ENCODE data around the gene PLIN3. TPM values are rescaled to one million over a fixed set of nuclear protein-coding genes. Genes with fewer than 3 reads are reported as not detected.

Gene PLIN3
- total and polyA plus RNA-seq, 9 of the 15 experiments (the other 6 are each of a cell fraction or from before 2014, with no cell fraction given): 7.5 to 75.6 (median 43.1) TPM

DNA sequence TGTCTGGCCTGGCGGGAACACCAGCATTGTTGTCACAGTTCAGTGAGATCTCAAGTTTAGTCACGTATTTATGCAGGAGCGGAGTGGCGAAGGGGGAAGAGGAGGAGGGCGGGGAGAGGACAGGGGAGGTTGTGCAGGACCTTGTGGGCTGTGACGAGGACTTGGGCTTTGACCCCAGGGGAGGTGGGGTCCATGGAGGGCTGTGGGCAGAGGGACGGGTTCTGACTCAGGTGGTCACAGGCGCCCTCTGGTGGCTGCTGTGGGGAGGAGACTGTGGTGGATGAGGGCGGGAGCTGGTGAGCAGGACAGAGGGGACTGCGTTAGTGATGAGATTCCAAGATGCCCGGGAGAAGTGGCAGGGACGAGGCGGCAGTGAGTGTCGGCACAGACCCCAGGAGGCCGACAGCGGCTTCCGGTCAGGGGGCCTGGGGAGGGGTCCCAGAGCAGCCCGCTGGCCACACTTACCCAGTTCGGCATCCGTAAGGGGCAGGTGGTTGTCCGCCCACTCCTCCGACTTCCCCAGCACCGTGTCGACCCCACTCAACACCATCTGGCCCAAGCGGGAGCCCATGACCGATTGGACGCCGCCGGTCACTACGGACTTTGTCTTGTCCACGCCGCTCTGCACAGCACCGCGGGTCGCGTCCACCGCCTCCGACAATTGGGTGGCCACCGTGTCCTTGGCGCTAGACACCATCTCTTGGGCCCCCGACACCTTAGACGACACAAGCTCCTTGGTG, 15.7 kb downstream of the PLIN3 start (continued):
- TF ChIP-seq BMI1 (IDR thresholded peaks at IDR 0.05; ENCODE audit: low read length) (no peak), ZNF766 (CRISPR knock-in tag; conservative IDR thresholded peaks at IDR 0.05) (no peak), RBM22 (IDR thresholded peaks at IDR 0.05; ENCODE audit: low read depth, low read length, poor library complexity, severe bottlenecking) (peak; percentile 30), ARID1B (IDR thresholded peaks at IDR 0.05) (0 out of 2 replicates have a peak, but pooled peaks have one; percentile 16), ZBTB7A (IDR thresholded peaks at IDR 0.05; ENCODE audit: borderline replicate concordance, control insufficient read depth, low read depth, low read length) (peak; percentile 68; the same call in 1 of the 2 replicates), ZNF551 (CRISPR knock-in tag; IDR thresholded peaks at IDR 0.05) (no peak)
- TF ChIP-seq, protein P1, sequence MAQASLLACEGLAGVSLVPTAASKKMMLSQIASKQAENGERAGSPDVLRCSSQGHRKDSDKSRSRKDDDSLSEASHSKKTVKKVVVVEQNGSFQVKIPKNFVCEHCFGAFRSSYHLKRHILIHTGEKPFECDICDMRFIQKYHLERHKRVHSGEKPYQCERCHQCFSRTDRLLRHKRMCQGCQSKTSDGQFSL (CRISPR knock-in tag; IDR thresholded peaks at IDR 0.05): no peak
- TF ChIP-seq, protein P1 (tag; IDR thresholded peaks at IDR 0.05): no peak

DNA sequence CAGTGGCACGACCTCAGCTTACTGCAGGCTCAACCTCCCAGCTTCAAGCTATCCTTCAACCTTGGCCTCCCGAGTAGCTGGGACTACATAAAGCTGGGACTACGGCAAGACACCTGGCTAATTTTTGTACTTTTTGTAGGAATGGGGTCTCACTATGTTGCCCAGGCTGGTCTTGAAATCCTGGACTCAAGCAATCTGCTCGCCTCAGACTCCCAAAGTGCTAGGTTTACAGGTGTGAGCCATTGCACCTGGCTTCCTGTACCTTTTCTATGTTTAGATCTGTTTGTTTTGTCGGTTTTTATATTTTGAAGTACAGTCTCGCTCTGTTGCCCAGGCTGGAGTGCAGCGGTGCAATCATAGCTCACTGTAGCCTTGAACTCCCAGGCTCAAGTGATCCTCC, 18.4 kb downstream of the PLIN3 start:
- POLR2A ChIA-PET: interaction anchor here (1.0 kb wide), 1 partner anchor 15 kb away, joined by 3 read pairs; no protein-coding TSS in a partner anchor
- no peak overlapping the region for H3K27ac ChIP-seq (ENCODE audit: extremely low read depth, low read depth, low read length)
- intact Hi-C loops (cut with micrococcal nuclease): no loop called here
- CTCF ChIA-PET (ENCODE audit: low intra/inter-chr PET ratio): interaction anchor here (0.6 kb wide), 1 partner anchor 14 kb away, joined by 10 read pairs; no protein-coding TSS in a partner anchor
- no peaks in the 10 kb centered on the region for H3K27me3 ChIP-seq (ENCODE audit: control insufficient read depth in 2 of 2, insufficient read depth in 2 of 2, low read length in 2 of 2)
- peak; percentile 61 for TF ChIP-seq ZNF121 (CRISPR knock-in tag; conservative IDR thresholded peaks at IDR 0.05)
- TF ChIP-seq, protein P2, sequence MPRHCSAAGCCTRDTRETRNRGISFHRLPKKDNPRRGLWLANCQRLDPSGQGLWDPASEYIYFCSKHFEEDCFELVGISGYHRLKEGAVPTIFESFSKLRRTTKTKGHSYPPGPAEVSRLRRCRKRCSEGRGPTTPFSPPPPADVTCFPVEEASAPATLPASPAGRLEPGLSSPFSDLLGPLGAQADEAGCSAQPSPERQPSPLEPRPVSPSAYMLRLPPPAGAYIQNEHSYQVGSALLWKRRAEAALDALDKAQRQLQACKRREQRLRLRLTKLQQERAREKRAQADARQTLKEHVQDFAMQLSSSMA (CRISPR knock-in tag; IDR thresholded peaks at IDR 0.05): no peak
- no TSS peak for BruUV-seq (replicated peaks)
- ATAC-seq (no peak), DNase-seq (ENCODE audit: extremely low read depth in 1 of 4, low spot score in 3 of 4) (no peak), FAIRE-seq (no peak)
- no peaks in the 10 kb centered on the region for H4K20me1 ChIP-seq (replicated peaks; ENCODE audit: control insufficient read depth, insufficient read depth, low read length)
- H3K9ac ChIP-seq (ENCODE audit: insufficient read depth in 1 of 2, low read depth in 2 of 2, low read length in 2 of 2): no peak overlapping the region
- whole genome bisulfite sequencing (ENCODE audit: insufficient coverage, low coverage, missing lambda C conversion rate): 92% methylated on average over 7 of the region's 7 CpGs
- no peaks in the 10 kb centered on the region for H3K79me2 ChIP-seq (ENCODE audit: control insufficient read depth, insufficient read depth, low read length)
- in situ Hi-C loops (cut with MboI): no loop called here
- H3K4me2 ChIP-seq (ENCODE audit: insufficient read depth, low read length): no peak overlapping the region
- no peak overlapping the region for H3K4me3 ChIP-seq
- no peaks in the 10 kb centered on the region for H3K9me3 ChIP-seq (replicated peaks; ENCODE audit: control insufficient read depth, insufficient read depth, low read depth, low read length)
- H3K9me1 ChIP-seq (ENCODE audit: control insufficient read depth, insufficient read depth, low read length): no peaks in the 10 kb centered on the region
- peaks cover 0 to 10% of the 10 kb centered on the region in 2 experiments; a peak in 2 of 5 replicates for H3K4me1 ChIP-seq (replicated peaks in 1 of 2; ENCODE audit: control insufficient read depth in 2 of 2, insufficient read depth in 2 of 2, low read length in 2 of 2)
- H3K36me3 ChIP-seq (ENCODE audit: control insufficient read depth, insufficient read depth, low read length): peaks cover 47% of the 10 kb centered on the region; the same call in 2 of the 3 replicates
- H2AFZ ChIP-seq (ENCODE audit: low read depth, low read length): no peak overlapping the region

All from K562 (cell line).